GM18526 (cell line): ENCODE results near the gene FAM216A.

Experiments used
- POLR2A ChIP-seq: IDR thresholded peaks from 3 replicates; pipeline ENCODE4 v1.6.1; 2011; ENCODE audit not compliant: insufficient read length; ENCODE audit errors: extremely low read depth

Gene FAM216A

GRCh38 chr12:110534811-110535210 is 66.2 kb downstream of the FAM216A start:
- TF ChIP-seq POLR2A: no peak

- no peak for TF ChIP-seq POLR2A
Measured at GRCh38 chr12:110536834-110537604, 68.4 kb downstream of the FAM216A start.

GRCh38 chr12:110537605-110538409 is 69.2 kb downstream of the FAM216A start:
- no peak for TF ChIP-seq POLR2A

GRCh38 chr12:110538869-110539622 is 70.4 kb downstream of the FAM216A start:
- TF ChIP-seq POLR2A: no peak
